Measurements from ENCODE around the gene ZNF132.
A peak's percentile ranks its signal among the peaks of the same experiment; 100 is the strongest.
"Not testable (repeated sequence)": the region's sequence is repeated elsewhere in the genome, so short reads cannot be mapped to it uniquely, and the experiment has no call there.

Gene ZNF132

DNA sequence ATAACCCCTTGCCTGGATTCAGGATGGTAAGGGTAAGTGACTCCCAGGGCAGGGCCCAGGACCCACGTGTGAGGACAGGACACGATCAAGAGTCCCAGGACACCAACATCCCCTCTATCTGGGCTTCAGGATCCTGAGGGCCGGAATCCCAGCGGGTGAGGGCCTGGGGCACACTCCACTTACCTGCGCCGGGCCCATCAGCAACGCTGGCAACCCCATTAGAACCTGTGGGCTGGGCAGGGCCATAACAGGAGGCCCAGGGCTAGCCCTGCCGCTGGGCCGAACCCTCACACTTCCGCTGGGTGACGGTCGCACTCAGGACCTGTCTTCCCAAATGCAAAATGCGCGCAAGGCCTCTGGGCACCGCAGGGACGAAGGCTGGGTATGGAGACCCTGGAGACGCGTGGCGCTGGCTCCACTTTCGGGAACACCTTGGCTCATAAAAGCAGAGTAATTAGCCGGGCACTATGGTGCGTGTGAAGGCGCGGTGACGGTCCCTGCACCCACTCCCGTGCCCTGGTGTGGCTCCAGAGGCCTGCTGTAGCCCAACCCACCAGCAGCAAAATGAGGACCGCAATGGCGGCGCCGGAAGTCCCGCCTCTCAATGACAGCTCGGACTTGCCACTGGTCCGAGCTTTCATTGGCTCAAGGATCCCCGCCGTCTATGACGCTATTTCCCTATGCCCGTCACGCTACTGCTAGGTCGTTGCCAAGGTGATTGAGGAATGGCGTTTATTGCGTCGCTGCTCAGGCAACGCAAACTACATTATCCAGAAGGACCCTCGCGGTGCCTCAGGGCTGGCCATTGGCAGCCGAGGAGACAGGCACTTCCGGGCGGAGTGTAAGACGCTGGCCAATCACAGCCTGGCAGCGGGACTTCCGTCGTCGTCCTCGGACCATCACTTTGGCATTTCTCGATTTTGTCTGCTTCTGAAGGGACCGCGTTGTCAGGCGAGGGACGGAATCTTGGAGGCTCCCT, at the start of gene ZNF132:
Gene ZNF132, minus strand, starts transcription at position 578 of the 979 bp plus-strand sequence. Its CDS starts 332 bp downstream, at position 246.
- peak; percentile 83 to 91 for DNase-seq (ENCODE audit: low read depth in 1 of 2, low spot score in 1 of 2)

DNA sequence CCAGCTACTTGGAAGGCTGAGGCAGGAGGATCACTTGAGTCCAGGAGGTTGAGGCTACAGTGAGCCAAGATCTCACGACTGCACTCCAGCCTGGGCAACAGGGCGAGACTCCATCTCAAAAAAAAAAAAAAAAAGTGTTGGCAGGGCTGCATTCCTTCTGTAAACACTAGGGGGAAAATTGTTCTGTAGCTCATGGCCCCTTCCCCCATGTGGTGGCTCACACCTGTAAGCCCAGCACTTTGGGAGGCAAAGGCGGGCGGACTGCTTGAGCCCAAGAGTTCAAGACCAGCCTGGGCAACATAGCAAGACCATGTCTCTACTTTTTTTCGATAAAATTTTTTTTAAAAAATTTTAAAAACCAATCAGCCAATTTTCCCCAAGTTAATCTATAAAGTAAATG, 44.4 kb upstream of the ZNF132 start:
- not testable (repeated sequence) for DNase-seq (ENCODE audit: low read depth in 1 of 2, low spot score in 1 of 2)

DNA sequence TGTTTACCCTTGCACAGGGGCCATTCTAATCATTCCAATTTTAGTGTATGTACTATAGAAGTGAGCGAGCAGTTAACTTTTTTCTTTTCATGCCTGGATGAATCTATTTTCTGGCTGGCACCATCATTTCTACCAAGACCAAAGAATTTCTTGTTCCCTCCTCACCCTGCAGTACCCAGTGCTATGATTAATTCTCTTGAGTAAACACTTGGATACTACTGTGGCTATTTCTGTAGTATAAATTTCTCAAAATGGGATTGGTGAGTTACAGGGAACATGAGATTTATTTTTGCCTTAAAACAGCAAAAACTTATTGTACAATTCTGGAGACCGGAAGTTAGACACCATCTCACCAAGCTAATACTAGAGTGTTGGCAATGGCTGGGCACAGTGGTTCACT, 43.8 kb upstream of the ZNF132 start:
- no peak for DNase-seq (ENCODE audit: low read depth in 1 of 2, low spot score in 1 of 2)

DNA sequence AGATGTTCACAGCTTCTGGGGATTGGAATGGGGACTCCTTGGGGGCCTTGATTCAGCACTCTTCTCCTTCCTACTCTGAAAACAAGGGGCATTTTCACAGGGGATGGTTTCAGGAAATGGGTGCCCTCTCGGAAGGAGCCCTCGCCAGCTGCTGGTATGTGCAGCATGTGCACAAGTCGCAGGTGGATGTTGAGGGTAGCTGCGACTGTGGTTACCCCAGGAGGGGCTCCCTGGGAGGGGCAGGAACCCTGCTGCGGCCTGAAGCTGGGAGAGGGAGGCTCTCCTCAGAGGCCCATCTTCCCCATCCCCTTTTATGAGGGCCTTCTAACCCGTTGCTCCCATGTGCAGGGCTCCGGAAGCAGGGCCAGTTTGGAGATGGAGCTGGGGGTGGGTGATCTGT, 42.4 kb upstream of the ZNF132 start:
- no peak for DNase-seq (ENCODE audit: low read depth in 1 of 2, low spot score in 1 of 2)

DNA sequence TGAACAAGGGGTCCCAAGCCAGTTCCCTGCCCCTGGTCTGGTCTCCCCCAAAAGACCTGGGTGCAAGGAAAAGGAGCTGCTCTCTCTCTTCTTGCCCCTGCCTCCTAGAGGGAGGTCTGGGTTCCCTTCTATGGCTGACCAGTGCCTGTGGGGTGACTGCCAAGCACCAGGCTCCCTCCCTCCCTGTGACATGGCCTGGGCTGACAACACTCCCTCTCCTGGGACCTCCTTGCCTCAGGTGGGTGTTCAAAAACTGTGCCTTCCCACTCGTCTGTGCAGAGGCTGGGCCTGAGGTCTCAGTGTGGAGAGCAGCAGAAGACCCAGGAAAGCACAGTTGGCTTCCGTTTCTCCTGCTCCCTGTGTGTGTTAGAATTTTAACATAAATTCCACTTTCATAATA, 40.9 kb upstream of the ZNF132 start:
- no peak for DNase-seq (ENCODE audit: low read depth in 1 of 2, low spot score in 1 of 2)

DNA sequence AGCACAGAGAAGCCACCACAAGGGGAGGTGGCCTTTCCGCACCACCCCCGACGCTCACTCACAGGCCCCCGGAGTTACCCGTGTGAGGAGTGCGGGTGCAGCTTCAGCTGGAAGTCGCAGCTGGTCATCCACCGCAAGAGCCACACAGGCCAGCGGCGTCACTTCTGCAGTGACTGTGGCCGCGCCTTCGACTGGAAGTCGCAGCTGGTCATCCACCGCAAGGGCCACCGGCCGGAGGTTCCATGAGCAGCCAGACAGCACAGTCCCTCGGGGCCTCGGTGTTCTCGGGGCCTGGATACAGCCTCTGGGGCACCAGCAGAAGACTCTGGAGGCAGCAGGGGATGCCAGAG, 40.5 kb upstream of the ZNF132 start:
- no peak for DNase-seq (ENCODE audit: low read depth in 1 of 2, low spot score in 1 of 2)

DNA sequence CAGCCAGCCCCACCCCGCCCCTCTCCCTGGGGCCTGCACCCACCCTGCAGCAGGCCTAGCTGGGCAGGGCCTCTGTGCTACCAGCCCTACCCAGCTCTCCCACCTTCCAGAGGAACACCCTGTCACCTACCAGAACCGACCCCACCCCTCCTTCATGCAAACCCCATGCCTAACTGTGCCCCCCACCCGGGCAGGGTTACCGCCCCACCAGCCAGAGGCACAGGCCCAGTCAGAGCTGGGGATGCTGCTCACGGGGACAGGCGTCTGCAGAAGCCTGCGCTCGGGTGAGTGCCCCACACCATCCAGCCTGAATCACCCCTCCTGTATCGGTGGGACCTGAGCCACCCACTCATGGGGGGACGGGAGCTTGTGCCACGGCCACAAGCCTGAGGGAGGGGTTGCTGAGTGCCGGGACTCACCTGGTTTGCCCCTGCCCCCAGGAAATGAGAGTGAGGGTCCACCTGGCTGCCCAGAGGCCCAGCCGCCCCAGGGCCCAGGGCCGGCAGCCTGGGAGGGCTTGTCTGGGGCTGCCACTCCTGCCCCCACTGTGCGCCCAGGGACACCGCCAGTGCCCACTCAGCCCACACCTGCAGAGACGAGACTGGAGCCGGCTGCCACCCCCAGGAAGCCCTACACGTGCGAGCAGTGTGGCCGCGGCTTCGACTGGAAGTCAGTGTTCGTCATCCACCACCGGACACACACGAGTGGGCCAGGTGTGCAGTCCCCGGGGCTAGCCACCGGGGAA, 40.0 kb upstream of the ZNF132 start:
- no peak for DNase-seq (ENCODE audit: low read depth in 1 of 2, low spot score in 1 of 2)

DNA sequence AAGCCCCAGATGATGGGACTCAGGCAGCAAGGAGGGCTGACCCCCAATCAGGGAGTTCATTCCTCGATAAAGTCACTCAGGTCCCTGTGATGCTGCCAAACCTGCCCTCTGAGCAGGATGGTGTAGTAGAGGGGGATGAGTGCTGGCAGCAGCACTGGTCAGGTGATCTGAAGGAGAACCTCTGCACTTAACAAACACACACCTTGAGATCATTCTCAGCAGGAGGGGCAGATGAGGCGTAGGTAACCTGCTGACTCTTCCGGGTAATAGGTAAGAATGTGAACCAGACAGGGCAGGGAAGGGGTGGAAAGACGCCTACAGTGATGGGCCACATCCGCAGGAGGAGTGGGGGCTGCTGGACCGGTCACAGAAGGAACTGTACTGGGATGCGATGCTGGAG, 39.4 kb upstream of the ZNF132 start:
- DNase-seq (ENCODE audit: low read depth in 1 of 2, low spot score in 1 of 2), result no peak

DNA sequence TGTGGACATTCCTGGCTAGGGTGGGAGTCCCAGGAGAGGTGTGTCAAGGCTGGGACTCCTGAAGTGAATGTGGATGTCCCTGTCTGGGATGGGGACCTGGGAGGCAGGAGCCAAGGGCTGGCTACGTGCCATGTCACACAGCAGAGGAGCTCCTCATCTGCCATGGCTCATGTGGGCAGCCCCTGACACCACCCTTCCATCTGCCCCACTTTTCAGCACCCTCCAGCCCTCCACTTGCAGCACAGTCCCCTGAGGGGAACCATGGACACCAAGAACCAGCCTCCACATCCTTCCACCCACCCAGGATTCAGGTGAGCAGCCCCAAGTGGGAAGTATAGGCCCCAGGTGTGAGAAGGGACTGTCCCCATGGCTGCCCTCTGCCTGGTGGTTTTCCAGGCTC, 37.9 kb upstream of the ZNF132 start:
- no peak for DNase-seq (ENCODE audit: low read depth in 1 of 2, low spot score in 1 of 2)

DNA sequence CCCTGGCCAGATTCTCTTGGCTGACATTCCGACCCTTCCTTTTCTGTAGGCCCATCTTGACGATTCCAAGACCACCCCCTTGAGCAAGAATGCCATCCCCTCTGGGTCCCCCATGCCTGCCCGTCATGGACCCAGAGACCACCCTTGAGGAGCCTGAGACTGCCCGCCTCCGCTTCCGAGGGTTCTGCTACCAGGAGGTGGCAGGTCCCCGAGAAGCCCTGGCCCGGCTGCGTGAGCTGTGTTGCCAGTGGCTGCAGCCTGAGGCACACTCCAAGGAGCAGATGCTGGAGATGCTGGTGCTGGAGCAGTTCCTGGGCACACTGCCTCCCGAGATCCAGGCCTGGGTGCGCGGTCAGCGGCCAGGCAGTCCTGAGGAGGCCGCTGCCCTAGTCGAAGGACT, 37.2 kb upstream of the ZNF132 start:
- no peak for DNase-seq (ENCODE audit: low read depth in 1 of 2, low spot score in 1 of 2)

DNA sequence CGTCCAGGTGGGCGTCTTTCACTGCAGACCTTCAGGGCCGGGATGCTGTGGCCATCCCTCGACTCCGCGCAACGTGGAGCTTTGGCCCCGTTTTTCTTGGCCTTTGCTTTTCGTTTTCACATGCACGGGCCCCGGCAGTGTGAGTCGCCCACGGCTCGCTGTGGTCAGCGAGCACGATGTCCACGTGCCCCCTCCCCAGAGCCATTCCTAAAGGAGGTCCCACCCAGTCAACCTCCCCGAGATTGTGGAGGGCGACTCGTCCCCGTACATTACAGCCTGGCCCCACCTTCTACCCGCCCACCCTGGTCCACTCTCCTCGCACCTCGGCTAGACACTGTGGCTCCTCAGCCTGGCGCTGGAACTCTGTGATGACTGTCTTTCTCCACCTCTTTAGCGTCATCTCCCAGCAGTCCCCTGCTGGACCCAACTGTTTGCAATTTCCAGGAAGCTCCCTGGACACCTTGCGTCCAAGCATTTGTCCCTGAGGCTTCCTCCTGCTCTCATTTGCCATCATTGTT, 36.6 kb upstream of the ZNF132 start:
- DNase-seq (ENCODE audit: low read depth in 1 of 2, low spot score in 1 of 2), result no peak

DNA sequence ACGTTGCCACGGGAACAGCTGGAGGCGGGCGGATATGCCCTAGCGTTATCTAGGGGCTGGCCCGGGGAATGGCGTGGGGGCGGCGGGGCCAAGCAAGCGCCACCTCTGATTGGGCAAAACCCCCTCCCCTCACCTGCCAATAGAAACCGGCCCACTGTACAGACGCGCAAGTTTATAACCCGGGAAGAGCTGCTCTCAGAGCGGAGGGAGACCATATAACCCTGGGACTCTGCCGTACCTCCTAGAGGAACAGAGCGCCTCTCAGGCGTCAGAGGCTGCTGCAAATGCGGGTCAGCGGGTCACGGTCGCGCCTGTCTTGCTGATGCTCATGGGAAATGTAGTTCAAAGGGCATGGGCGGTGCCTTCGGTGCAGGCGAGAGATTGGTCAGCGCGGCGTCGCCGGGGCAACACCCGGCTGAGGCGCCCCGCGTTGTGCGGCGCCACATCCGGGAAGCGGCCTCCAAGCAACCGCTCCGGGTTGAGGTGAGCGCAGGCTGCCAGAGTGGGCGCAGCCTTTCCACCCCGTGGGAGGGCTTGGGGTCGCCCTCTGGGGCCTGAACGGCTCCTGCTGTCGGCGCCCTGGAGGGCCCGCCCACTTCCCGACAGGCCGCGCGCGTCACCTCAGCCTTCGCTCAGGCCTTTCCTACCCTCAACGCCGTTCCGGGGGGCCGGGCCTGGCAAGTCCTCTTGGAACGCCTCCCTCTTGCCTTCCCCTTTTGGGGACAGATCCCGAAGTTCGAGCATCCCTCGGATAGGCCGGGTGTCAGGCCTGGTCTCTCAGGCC, 36.0 kb upstream of the ZNF132 start, which contains the start of gene ZNF446:
Gene ZNF446, plus strand, starts transcription at position 639 of the 784 bp plus-strand sequence. CDS start 867 bp downstream, outside the sequence.
- DNase-seq (ENCODE audit: low read depth in 1 of 2, low spot score in 1 of 2), result peak; percentile 87 to 89

DNA sequence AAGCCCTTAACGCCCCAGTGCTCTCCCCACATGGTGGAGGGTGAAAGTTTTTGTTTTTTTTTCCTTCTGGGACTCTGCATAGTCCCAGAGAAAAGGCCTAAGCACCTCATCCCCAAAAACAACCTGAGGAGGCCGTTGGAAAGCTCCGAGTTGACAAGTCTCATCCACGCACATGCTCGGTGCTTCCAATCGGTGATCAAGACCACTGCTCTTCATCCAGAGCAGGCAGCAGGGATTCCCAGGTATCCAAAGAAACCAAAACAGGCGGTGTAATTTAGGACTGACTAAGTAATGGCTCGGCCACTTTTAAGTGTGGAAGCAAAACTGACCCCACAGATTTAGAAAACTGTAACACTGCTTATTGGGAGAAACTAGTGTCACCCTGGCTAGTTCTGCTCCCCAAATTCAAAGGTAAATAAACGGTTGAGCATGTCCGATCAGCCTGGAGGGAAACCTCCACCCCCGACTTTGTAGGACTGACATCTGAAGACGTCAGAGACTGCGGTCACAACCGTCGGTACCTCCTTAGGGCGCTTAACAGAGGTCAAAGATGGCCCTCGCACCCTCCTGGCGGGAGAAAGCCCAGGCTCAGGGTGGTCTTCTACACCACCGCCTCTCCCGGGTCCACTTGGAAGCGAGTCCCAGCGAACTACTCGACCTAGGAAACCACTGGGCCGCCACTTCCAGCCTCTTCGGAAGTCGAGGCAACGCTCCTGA, 35.2 kb upstream of the ZNF132 start:
- DNase-seq (ENCODE audit: low read depth in 1 of 2, low spot score in 1 of 2), result no peak

DNA sequence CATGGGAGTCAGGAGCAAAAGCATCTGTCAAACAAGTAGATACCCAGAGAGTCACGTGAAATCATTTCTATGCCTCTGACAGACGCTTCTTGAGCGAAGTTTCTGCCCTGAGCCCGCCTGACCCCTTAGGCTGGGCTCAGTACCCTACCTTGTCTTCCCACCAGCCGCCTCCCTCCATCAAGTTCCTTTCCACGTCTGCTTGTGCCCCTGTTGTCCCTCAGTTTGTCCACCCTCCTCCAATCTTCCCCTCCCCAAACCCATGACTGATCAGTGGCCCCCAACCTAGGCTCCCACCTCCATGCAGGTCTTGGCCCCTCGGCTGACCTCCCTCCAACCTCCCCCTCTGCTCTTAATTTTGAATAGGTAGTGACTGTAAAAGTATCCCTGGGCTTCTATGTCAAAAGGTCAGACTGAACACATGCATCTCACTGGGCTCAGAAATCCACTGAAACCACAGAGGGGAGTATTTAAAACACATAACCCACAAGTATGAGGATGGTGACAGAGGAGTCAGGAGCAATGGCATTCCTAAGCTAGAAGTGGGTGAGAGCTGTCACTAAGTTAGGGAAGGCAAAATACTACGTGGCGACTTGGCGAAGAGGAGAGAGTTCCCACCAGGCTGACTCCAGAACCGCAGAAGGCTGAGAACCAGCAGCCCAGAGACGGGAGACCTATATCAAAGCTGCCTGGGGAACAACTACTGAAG, 34.5 kb upstream of the ZNF132 start:
- no peak for DNase-seq (ENCODE audit: low read depth in 1 of 2, low spot score in 1 of 2)

DNA sequence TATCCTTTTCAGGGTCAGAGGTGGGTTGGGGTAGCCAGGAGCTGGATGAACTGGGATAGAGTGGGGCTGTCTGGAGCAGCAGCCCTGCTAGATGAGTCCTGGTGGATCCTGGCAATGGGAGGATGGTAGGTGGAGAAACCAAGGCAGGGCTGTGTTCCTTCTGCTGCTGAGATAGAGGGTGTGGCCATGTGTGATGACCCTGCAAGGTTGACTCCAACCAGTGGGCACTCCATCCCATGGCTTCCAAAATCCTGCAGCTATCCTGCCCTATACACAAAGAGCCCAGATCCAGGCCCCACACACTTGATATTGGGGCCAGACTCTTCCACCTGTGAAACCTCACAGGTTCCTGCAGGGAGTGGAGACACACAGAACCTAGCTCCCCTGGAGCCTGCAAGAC, 33.8 kb upstream of the ZNF132 start:
- no peak for DNase-seq (ENCODE audit: low read depth in 1 of 2, low spot score in 1 of 2)

DNA sequence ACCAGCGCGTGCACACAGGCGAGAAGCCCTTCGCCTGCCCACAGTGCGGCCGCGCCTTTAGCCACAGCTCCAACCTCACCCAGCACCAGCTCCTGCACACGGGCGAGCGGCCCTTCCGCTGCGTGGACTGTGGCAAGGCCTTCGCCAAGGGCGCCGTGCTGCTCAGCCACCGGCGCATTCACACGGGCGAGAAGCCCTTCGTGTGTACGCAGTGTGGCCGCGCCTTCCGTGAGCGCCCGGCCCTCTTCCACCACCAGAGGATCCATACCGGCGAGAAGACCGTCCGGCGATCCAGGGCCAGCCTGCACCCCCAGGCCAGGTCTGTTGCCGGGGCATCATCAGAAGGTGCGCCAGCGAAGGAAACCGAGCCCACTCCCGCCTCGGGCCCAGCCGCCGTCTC, 31.8 kb upstream of the ZNF132 start:
- DNase-seq (ENCODE audit: low read depth in 1 of 2, low spot score in 1 of 2), result no peak

DNA sequence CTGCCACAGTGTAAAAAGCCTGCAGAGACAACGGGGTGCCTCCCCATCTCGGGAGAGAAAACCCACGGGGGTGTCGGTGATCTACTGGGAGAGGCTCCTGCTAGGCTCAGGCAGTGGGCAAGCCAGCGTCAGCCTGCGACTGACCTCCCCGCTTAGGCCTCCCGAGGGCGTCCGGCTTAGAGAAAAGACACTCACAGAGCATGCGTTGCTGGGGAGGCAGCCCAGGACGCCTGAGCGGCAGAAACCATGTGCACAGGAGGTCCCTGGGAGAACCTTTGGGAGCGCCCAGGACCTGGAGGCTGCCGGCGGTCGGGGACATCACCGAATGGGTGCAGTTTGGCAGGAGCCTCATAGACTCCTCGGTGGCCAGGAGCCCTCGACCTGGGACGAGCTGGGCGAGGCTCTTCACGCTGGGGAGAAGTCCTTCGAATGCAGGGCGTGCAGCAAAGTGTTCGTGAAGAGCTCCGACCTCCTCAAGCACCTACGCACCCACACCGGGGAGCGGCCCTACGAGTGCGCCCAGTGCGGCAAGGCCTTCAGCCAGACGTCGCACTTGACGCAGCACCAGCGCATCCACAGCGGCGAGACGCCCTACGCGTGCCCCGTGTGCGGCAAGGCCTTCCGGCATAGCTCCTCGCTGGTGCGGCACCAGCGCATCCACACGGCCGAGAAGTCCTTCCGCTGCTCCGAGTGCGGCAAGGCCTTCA, 31.0 kb upstream of the ZNF132 start:
- DNase-seq (ENCODE audit: low read depth in 1 of 2, low spot score in 1 of 2), result not testable (repeated sequence)

DNA sequence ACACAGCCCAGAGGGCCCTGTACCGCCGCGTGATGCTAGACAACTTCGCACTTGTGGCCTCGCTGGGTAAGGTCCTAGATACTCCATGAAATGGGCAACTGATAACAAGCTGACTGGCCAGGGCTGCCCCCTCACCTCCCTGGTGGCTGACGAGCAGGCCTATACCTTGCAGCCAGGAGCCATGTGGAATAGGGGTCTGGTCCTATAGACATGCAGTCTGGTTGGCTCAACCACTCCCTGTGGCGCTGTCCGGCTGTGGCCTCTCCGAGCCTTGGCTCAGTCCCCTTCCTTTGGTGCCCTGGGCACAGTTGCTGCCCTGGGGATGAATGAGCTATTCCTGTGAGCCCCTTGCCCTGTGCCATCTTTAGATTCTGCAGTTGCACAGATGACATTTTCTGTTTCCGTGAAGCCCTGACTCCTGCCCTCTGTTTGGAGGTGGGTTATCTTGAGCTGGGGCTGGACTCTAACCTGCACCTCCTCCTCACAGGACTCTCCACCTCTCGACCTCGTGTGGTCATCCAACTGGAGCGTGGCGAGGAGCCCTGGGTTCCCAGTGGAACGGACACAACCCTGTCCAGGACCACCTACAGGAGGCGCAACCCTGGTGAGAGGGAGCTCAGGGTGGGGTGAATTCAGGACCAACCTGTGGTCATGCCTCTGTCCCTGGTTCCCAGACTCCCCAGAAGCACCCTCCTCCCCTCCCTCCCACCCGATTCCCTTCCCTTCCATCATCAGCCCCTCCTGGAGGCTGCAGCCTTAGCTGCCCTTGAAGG, 29.5 kb upstream of the ZNF132 start:
- DNase-seq (ENCODE audit: low read depth in 1 of 2, low spot score in 1 of 2), result no peak
